NK-92 treated with Interleukin-12 subunit alpha and Interleukin-12 subunit beta, amount 100 ng/mL, for 24 hours (cell line): Measurements from ENCODE around the gene CALD1.

Source experiments
- DNase-seq: peaks from one replicate; lab custom pipeline; 2025; lab: John Stamatoyannopoulos, UW

CALD1 gene

GRCh38 chr7:134927076-134927475 lies 147.6 kb downstream of the CALD1 start:
- no peak for DNase-seq

- DNase-seq, result no peak
Measured at GRCh38 chr7:134927723-134928122, 148.3 kb downstream of the CALD1 start.

GRCh38 chr7:134928554-134928953 lies 149.1 kb downstream of the CALD1 start:
- DNase-seq, result no peak

- no peak for DNase-seq
Measured at GRCh38 chr7:134931487-134931886, 152.1 kb downstream of the CALD1 start.

GRCh38 chr7:134932707-134933370 lies 153.4 kb downstream of the CALD1 start:
- DNase-seq, result no peak

GRCh38 chr7:134933460-134934068 lies 154.1 kb downstream of the CALD1 start:
- no peak for DNase-seq

GRCh38 chr7:134935701-134936100 lies 156.3 kb downstream of the CALD1 start:
- DNase-seq, result no peak

GRCh38 chr7:134936893-134937510 lies 157.6 kb downstream of the CALD1 start:
- no peak for DNase-seq

- no peak for DNase-seq
Measured at GRCh38 chr7:134938141-134938540, 158.7 kb downstream of the CALD1 start.

- no peak for DNase-seq
Measured at GRCh38 chr7:134939136-134939535, 159.7 kb downstream of the CALD1 start.

- DNase-seq, result no peak
Measured at GRCh38 chr7:134940729-134941128, 161.3 kb downstream of the CALD1 start.

GRCh38 chr7:134941185-134941900 lies 161.9 kb downstream of the CALD1 start:
- DNase-seq, result no peak

GRCh38 chr7:134941952-134942351 lies 162.5 kb downstream of the CALD1 start:
- no peak for DNase-seq

- DNase-seq, result no peak
Measured at GRCh38 chr7:134942690-134943466, 163.4 kb downstream of the CALD1 start.

GRCh38 chr7:134943785-134944400 lies 164.5 kb downstream of the CALD1 start:
- no peak for DNase-seq

- no peak for DNase-seq
Measured at GRCh38 chr7:134945691-134946090, 166.3 kb downstream of the CALD1 start.

- DNase-seq, result no peak
Measured at GRCh38 chr7:134946260-134946659, 166.8 kb downstream of the CALD1 start.

- no peak for DNase-seq
Measured at GRCh38 chr7:134947329-134947728, 167.9 kb downstream of the CALD1 start.

- DNase-seq, result no peak
Measured at GRCh38 chr7:134947831-134948230, 168.4 kb downstream of the CALD1 start.

- no peak for DNase-seq
Measured at GRCh38 chr7:134948246-134948645, 168.8 kb downstream of the CALD1 start.

GRCh38 chr7:134948736-134949135 lies 169.3 kb downstream of the CALD1 start:
- no peak for DNase-seq

GRCh38 chr7:134949171-134949570 lies 169.7 kb downstream of the CALD1 start:
- DNase-seq, result no peak
